GM19395 (cell line): ENCODE results near the gene SLC5A10.
"Not testable (repeated sequence)": the region's sequence is repeated elsewhere in the genome, so short reads cannot be mapped to it uniquely, and the experiment has no call there.

Experiments used
- ATAC-seq: cut with Tn5 transposase; IDR thresholded peaks from one replicate; pipeline ENCODE4 v1.9.1; 2021; ENCODE audit warnings: mild to moderate bottlenecking, moderate library complexity; ENCODE audit not compliant: unreplicated experiment

Gene SLC5A10

GRCh38 chr17:18946536-18946935 lies 5.4 kb upstream of the SLC5A10 start:
- no peak for ATAC-seq

- ATAC-seq: no peak
These were observed 4.1 kb upstream of the SLC5A10 start for GRCh38 chr17:18947866-18948265.

- no peak for ATAC-seq
These were observed 3.4 kb upstream of the SLC5A10 start for GRCh38 chr17:18948476-18949006.

GRCh38 chr17:18949566-18949965 lies 2.4 kb upstream of the SLC5A10 start:
- ATAC-seq: no peak

- no peak for ATAC-seq
These were observed 1.6 kb upstream of the SLC5A10 start for GRCh38 chr17:18950346-18950745.

GRCh38 chr17:18950944-18951905 lies 740 bp upstream of the SLC5A10 start:
- no peak for ATAC-seq

GRCh38 chr17:18953231-18953728 lies 1.3 kb downstream of the SLC5A10 start:
- ATAC-seq: no peak

GRCh38 chr17:18954321-18954720 lies 2.4 kb downstream of the SLC5A10 start:
- no peak for ATAC-seq

- no peak for ATAC-seq
These were observed 3.0 kb downstream of the SLC5A10 start for GRCh38 chr17:18955009-18955408.

- not testable (repeated sequence) for ATAC-seq
These were observed 4.1 kb downstream of the SLC5A10 start for GRCh38 chr17:18956021-18956420.

GRCh38 chr17:18956581-18956980 lies 4.6 kb downstream of the SLC5A10 start:
- no peak for ATAC-seq

GRCh38 chr17:18957831-18958230 lies 5.9 kb downstream of the SLC5A10 start:
- ATAC-seq: no peak

- no peak for ATAC-seq
These were observed 6.6 kb downstream of the SLC5A10 start for GRCh38 chr17:18958611-18959010.

GRCh38 chr17:18959071-18959844 lies 7.3 kb downstream of the SLC5A10 start:
- no peak for ATAC-seq

GRCh38 chr17:18959845-18960240 lies 7.9 kb downstream of the SLC5A10 start:
- no peak for ATAC-seq

GRCh38 chr17:18960241-18960665 lies 8.3 kb downstream of the SLC5A10 start:
- no peak for ATAC-seq

- peak; percentile 65 for ATAC-seq
These were observed 9.0 kb downstream of the SLC5A10 start for GRCh38 chr17:18960803-18961511.

- no peak for ATAC-seq
These were observed 9.9 kb downstream of the SLC5A10 start for GRCh38 chr17:18961634-18962493.

GRCh38 chr17:18962494-18962815 lies 10.5 kb downstream of the SLC5A10 start:
- ATAC-seq: no peak
